OCI-LY3 (cell line): ENCODE data around the gene SUCLG2.

ENCODE experiments used
- EZH2phosphoT487 ChIP-seq: fragments of 200-600 bp; shearing (Covaris generic); IDR thresholded peaks from 2 replicates; pipeline ENCODE4 v1.6.1; 2018; ENCODE audit warnings: antibody characterized with exemption, mixed run types, low read depth
- TF ChIP-seq, protein P1 (sequence below): fragments of 200-600, 300-600 bp; sonication (generic); IDR thresholded peaks from 2 replicates; pipeline ENCODE4 v1.5.1; 2014; ENCODE audit warnings: antibody characterized with exemption, low read length, low read depth

DNA sequence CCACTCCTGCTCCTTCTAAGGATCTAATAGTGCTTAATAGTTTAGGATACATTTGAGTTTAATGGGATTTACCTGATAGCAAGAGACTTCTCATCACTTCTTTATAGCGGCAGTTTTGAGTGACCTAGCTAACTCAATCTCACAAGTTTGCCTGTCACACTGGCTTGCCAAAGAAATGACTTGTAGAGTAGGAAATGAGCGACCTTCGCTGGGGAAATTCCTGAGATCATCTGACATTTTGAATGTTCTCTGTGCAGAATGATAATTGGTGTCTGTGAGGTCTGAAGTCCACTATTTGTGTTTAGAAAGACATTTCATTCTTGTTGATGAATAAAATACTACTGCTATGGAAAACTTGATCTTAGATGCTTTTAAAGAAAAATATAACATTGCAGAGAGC, 30.3 kb downstream of the SUCLG2 start:
- TF ChIP-seq, protein P1, sequence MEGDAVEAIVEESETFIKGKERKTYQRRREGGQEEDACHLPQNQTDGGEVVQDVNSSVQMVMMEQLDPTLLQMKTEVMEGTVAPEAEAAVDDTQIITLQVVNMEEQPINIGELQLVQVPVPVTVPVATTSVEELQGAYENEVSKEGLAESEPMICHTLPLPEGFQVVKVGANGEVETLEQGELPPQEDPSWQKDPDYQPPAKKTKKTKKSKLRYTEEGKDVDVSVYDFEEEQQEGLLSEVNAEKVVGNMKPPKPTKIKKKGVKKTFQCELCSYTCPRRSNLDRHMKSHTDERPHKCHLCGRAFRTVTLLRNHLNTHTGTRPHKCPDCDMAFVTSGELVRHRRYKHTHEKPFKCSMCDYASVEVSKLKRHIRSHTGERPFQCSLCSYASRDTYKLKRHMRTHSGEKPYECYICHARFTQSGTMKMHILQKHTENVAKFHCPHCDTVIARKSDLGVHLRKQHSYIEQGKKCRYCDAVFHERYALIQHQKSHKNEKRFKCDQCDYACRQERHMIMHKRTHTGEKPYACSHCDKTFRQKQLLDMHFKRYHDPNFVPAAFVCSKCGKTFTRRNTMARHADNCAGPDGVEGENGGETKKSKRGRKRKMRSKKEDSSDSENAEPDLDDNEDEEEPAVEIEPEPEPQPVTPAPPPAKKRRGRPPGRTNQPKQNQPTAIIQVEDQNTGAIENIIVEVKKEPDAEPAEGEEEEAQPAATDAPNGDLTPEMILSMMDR, result no peak
- no peak for TF ChIP-seq EZH2phosphoT487
